Activated T-helper 17 cell treated with anti-CD3 and anti-CD28 coated beads, Interleukin-2, amount 50 U/mL, for 72 hours (primary cell): ENCODE results near the gene EPB41L3. TPM values are rescaled to one million over a fixed set of nuclear protein-coding genes. Genes with fewer than 3 reads are reported as not detected.

Experiments used
- total RNA-seq, 2 donors: library from RNA; stranded (reverse); gene quantifications; one replicate each; pipeline ENCODE4 v1.2.3, GENCODE V29; 2022

The EPB41L3 gene
- total RNA-seq, 2 donors from 2014 or later, result 0.09 to 0.13 TPM

Other genes with a start within 250 kb of the EPB41L3 start
- gene ZBTB14, start 248.3 kb downstream of the EPB41L3 start, total RNA-seq, result 10 to 100 TPM; 13.2 to 16.1 TPM